Keratinocyte (primary cell): Measurements from ENCODE around the gene ZNF516. TPM values are rescaled to one million over a fixed set of nuclear protein-coding genes. Genes with fewer than 3 reads are reported as not detected.

Source experiments
- DNase-seq: peaks from one replicate; pipeline ENCODE4 v3.0.0-alpha.2; 2011; ENCODE audit warnings: low read depth, missing footprints, low spot score
- FAIRE-seq: peaks from 2 replicates; lab custom pipeline; 2011; peaks lifted over from hg19 to GRCh38; lab: Jason Lieb, UNC
- H2AFZ ChIP-seq: 2 replicates; pipeline ENCODE4 v1.6.0; 2012; ENCODE audit warnings: low read length, control low read depth, inconsistent platforms; ENCODE audit not compliant: control insufficient read depth
- H3K27ac ChIP-seq: 2 replicates; pipeline ENCODE4 v1.5.1; 2011; ENCODE audit warnings: low read length; ENCODE audit not compliant: control insufficient read depth, insufficient read depth
- H3K27me3 ChIP-seq: 3 replicates; pipeline ENCODE4 v1.6.0; 2011; ENCODE audit warnings: low read length; ENCODE audit not compliant: control insufficient read depth, insufficient read depth; ENCODE audit errors: extremely low read depth
- H3K36me3 ChIP-seq, 2 experiments: 2 replicates in 1 of 2; 3 replicates in 1 of 2; pipeline ENCODE4 v1.5.1; 2011; ENCODE audit warnings: low read length in 2 of 2, mild to moderate bottlenecking in 1 of 2; ENCODE audit not compliant: control insufficient read depth in 2 of 2, insufficient read depth in 2 of 2; ENCODE audit errors: extremely low read depth in 1 of 2
- H3K4me1 ChIP-seq: 3 replicates; pipeline ENCODE4 v1.5.1; 2011; ENCODE audit warnings: low read length; ENCODE audit not compliant: control insufficient read depth, insufficient read depth; ENCODE audit errors: extremely low read depth
- H3K4me2 ChIP-seq: 3 replicates; pipeline ENCODE4 v1.6.0; 2011; ENCODE audit warnings: low read depth, low read length; ENCODE audit not compliant: control insufficient read depth, insufficient read depth; ENCODE audit errors: extremely low read depth
- H3K4me3 ChIP-seq, 3 experiments: fragments of 200-600 bp in 1 of 3; sonication (generic) in 1 of 3; 2 replicates in 2 of 3; 3 replicates in 1 of 3; pipeline ENCODE4 v1.5.1; 2011 to 2016; ENCODE audit warnings: low read length in 3 of 3, mild to moderate bottlenecking in 3 of 3, control low read depth in 2 of 3, inconsistent platforms in 1 of 3, low read depth in 1 of 3, mixed read lengths in 1 of 3, mixed run types in 1 of 3, moderate library complexity in 1 of 3; ENCODE audit not compliant: control insufficient read depth in 2 of 3, insufficient read depth in 2 of 3; ENCODE audit errors: extremely low read depth in 1 of 3
- H3K79me2 ChIP-seq: 2 replicates; pipeline ENCODE4 v1.6.0; 2012; ENCODE audit warnings: low read length; ENCODE audit not compliant: control insufficient read depth, insufficient read depth
- H3K9ac ChIP-seq: 3 replicates; pipeline ENCODE4 v1.6.0; 2011; ENCODE audit warnings: low read length; ENCODE audit not compliant: control insufficient read depth, insufficient read depth; ENCODE audit errors: extremely low read depth
- H3K9me1 ChIP-seq: 3 replicates; pipeline ENCODE4 v1.6.0; 2011; ENCODE audit warnings: low read length; ENCODE audit not compliant: control insufficient read depth, insufficient read depth; ENCODE audit errors: extremely low read depth
- H3K9me3 ChIP-seq: 2 replicates; pipeline ENCODE4 v1.5.1; 2012; ENCODE audit warnings: low read depth, low read length; ENCODE audit not compliant: control insufficient read depth
- H4K20me1 ChIP-seq: 3 replicates; pipeline ENCODE4 v1.6.0; 2011; ENCODE audit warnings: low read length; ENCODE audit not compliant: control insufficient read depth, insufficient read depth; ENCODE audit errors: extremely low read depth
- EZH2 ChIP-seq: IDR thresholded peaks from one replicate; pipeline ENCODE4 v1.6.1; 2012; ENCODE audit warnings: inconsistent platforms, mild to moderate bottlenecking, low read length, moderate library complexity
- dilution Hi-C: fragments of 300-500 bp; cut with MboI; formaldehyde crosslinking; loops from one replicate; pipeline ENCODE4 v1.7.0; 2020; ENCODE audit warnings: low sequenced_read_pairs; ENCODE audit not compliant: extremely low pct_ligation_motif_present
- polyA plus RNA-seq, 5 experiments: library from polyadenylated mRNA; depleted of rRNA in 3 of 5; stranded (reverse) in 3 of 5; stranded (forward) in 1 of 5; unstranded in 1 of 5; fragments of >200 nt; gene quantifications; 1 replicate in 1 of 5; 2 replicates in 3 of 5; 3 replicates in 1 of 5; pipeline versions ENCODE4 v1.2.1 to v1.2.3, GENCODE V29; 2011 to 2012; ENCODE audit warnings: missing spikeins in 2 of 5, low read depth in 1 of 5, low replicate concordance in 1 of 5
- TF ChIP-seq, protein P1 (sequence below), 3 experiments: IDR thresholded peaks in 1 of 3; conservative IDR thresholded peaks in 1 of 3; optimal IDR thresholded peaks in 1 of 3; 2 replicates in 2 of 3; 3 replicates in 1 of 3; pipeline versions ENCODE3 to v1.5.1; 2011; ENCODE audit warnings: low read length in 3 of 3, mild to moderate bottlenecking in 3 of 3, moderate library complexity in 2 of 3, control low read depth in 1 of 3, inconsistent platforms in 1 of 3; ENCODE audit not compliant: insufficient read depth in 2 of 3; ENCODE audit errors: extremely low read depth in 1 of 3

Gene ZNF516
- polyA plus RNA-seq, 1 donor (not counting 4 experiments of a cell fraction or from before 2014, with no cell fraction given), result 9.3 TPM

DNA sequence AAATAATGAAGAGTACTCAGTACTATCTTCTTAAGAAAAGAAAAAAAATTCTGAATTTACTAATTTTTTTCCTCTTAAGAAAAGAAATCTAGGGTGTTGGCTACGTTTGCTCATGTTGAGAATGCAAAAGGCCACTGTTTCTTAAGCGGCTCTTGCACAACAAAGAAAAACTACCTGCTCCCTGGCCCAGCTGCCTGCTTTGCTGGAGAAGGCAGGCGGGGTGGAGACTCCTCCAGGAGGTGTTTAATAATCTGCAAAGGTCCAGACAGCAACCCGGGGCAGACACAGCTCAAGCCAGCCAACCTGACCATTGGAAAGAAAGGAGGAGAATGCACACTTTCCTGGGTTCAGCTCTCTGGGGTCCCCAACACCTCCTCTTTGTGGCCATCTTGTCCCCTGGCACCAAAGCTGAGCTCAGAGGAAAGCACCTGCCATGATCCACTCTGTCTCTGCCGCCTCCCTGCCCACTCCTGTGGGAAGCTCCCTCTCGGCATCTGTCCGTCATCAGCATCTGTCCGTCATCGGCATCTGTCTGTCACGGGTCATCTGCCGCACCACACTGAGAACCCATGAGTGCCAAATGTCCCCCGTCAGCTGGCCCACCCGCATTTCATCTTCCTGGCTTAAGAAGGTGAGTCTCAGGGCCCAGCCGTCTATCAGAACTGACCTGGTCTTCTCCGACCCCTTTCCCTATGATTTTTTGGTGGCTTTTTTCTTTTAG, 11.9 kb downstream of the ZNF516 start:
- H3K9me3 ChIP-seq, result no peaks in the 10 kb centered on the region
- peaks cover under 1% of the 10 kb centered on the region for H3K4me1 ChIP-seq
- no peaks in the 10 kb centered on the region for H3K9me1 ChIP-seq
- no peak for FAIRE-seq
- no peak overlapping the region for H3K4me3 ChIP-seq
- no peak overlapping the region for H2AFZ ChIP-seq
- no peak overlapping the region for H3K9ac ChIP-seq
- H3K4me2 ChIP-seq, result no peak overlapping the region
- H3K27me3 ChIP-seq, result no peaks in the 10 kb centered on the region
- no peak for DNase-seq
- dilution Hi-C loops, result no loop called here
- peaks cover 3 to 9% of the 10 kb centered on the region in 2 experiments for H3K36me3 ChIP-seq
- TF ChIP-seq, protein P1, sequence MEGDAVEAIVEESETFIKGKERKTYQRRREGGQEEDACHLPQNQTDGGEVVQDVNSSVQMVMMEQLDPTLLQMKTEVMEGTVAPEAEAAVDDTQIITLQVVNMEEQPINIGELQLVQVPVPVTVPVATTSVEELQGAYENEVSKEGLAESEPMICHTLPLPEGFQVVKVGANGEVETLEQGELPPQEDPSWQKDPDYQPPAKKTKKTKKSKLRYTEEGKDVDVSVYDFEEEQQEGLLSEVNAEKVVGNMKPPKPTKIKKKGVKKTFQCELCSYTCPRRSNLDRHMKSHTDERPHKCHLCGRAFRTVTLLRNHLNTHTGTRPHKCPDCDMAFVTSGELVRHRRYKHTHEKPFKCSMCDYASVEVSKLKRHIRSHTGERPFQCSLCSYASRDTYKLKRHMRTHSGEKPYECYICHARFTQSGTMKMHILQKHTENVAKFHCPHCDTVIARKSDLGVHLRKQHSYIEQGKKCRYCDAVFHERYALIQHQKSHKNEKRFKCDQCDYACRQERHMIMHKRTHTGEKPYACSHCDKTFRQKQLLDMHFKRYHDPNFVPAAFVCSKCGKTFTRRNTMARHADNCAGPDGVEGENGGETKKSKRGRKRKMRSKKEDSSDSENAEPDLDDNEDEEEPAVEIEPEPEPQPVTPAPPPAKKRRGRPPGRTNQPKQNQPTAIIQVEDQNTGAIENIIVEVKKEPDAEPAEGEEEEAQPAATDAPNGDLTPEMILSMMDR (optimal IDR thresholded peaks at IDR 0.05 in 1 of 3, IDR thresholded peaks at IDR 0.05 in 1 of 3, conservative IDR thresholded peaks at IDR 0.05 in 1 of 3; ENCODE audit: extremely low read depth in 1 of 3, insufficient read depth in 2 of 3, low read length in 3 of 3), result no peak
- no peak for TF ChIP-seq EZH2
- peaks cover 6% of the 10 kb centered on the region for H4K20me1 ChIP-seq
- no peak overlapping the region for H3K27ac ChIP-seq
- H3K79me2 ChIP-seq, result peaks cover 77% of the 10 kb centered on the region

DNA sequence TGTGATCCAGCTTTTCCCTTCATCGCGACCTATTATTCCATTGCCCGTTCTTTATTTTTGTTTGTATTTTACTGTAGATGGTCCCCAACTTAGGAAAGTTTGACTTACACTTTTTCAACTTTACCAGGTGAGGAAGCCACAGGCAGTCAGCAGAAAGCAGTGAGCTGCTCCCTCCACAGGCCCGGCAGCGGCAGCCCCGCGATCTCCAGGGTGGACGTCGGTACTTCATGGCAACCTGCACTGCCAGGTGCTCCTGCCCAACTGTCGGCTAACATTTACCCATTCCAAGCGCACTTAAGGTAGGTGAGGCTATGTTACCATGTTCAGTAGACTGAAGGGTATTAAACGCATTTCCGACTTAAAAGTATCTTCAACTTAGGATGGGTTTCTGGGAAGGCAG, 12.8 kb downstream of the ZNF516 start:
- peaks cover 3 to 7% of the 10 kb centered on the region in 2 experiments for H3K36me3 ChIP-seq
- no peak overlapping the region for H3K9ac ChIP-seq
- no peaks in the 10 kb centered on the region for H3K27me3 ChIP-seq
- no peaks in the 10 kb centered on the region for H3K9me1 ChIP-seq
- H3K4me1 ChIP-seq, result no peaks in the 10 kb centered on the region
- H3K4me3 ChIP-seq, result no peak overlapping the region
- DNase-seq (no peak), FAIRE-seq (no peak)
- peaks cover 2% of the 10 kb centered on the region for H4K20me1 ChIP-seq
- no peak overlapping the region for H3K4me2 ChIP-seq
- no peak overlapping the region for H2AFZ ChIP-seq
- H3K9me3 ChIP-seq, result no peaks in the 10 kb centered on the region
- peaks cover 77% of the 10 kb centered on the region for H3K79me2 ChIP-seq
- H3K27ac ChIP-seq, result no peak overlapping the region
- TF ChIP-seq EZH2, result no peak
- TF ChIP-seq, protein P1 (optimal IDR thresholded peaks at IDR 0.05 in 1 of 3, IDR thresholded peaks at IDR 0.05 in 1 of 3, conservative IDR thresholded peaks at IDR 0.05 in 1 of 3; ENCODE audit: extremely low read depth in 1 of 3, insufficient read depth in 2 of 3, low read length in 3 of 3), result no peak
- dilution Hi-C loops, result no loop called here
